NCI-H774 (cell line): ENCODE measurements around the gene SAP30L.

Experiments used
- DNase-seq: peaks from one replicate; lab custom pipeline; 2025; lab: John Stamatoyannopoulos, UW

Gene SAP30L

DNA sequence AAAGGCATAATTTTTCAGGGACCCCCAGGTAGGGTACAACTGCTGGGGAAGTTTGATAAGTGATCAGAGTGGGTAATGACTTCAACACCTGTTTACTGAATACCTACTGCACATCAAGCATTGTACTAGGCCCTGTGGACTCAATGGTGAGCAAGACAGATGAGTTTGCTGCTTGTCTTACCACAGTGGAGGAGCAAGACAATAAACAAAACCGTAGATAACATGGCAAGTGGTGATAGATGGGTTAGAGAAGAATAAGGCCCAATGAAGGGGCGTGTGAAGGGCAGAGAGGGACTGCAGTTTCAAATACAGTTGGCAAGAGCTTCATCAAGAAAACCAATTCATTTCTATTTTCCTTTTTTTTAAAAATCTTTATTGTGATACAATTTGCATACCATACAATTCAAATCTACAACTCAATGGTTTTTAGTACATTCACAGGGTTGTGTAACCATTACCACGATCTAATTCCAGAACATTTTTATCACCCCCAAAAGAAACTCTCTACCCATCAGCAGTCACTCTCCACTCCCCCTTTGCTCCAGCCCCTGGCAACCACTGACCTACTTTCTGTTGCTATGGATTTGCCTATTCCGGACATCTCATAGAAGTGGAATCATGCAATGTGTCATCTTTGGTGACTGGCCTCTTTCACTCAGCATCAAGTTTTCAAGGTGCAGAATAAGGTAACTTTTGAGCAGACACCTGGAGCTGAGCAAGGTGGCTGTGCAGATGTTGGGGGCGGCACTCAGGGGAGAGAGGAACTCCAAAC lies 64.2 kb downstream of the SAP30L start:
- DNase-seq: no peak
